ENCODE results near the gene PEX16. TPM values are rescaled to one million over a fixed set of nuclear protein-coding genes. Genes with fewer than 3 reads are reported as not detected.

The PEX16 gene
- total RNA-seq, 2 experiments from 2014 or later = 56.3 to 62.0 TPM

GRCh38 chr11:45934580-45935318, 17.1 kb upstream of the PEX16 start:
- peaks cover 60% of the 10 kb centered on the region for H3K36me3 ChIP-seq (ENCODE audit: insufficient read depth, low read length)
- peaks cover 26% of the 10 kb centered on the region for H3K4me1 ChIP-seq (ENCODE audit: insufficient read depth, low read length)
- no peaks in the 10 kb centered on the region for H3K9me3 Mint-ChIP-seq
- H3K4me1 Mint-ChIP-seq (ENCODE audit: low read depth) = peaks cover 22% of the 10 kb centered on the region
- ChIA-PET CTCF (no interaction called here), POLR2A (no interaction called here)
- H3K27ac ChIP-seq (ENCODE audit: low read depth in 1 of 2, low read length in 2 of 2) = no peak overlapping the region
- intact Hi-C loops (cut with DNase I, micrococcal nuclease) = no loop called here
- H3K4me3 ChIP-seq (ENCODE audit: low read length) = no peak overlapping the region
- H3K27me3 ChIP-seq (ENCODE audit: control insufficient read depth in 1 of 2, insufficient read depth in 2 of 2, low read length in 2 of 2) = no peaks in the 10 kb centered on the region
- H3K27ac Mint-ChIP-seq = no peak overlapping the region
- H3K36me3 Mint-ChIP-seq (ENCODE audit: low read depth) = peaks cover 67% of the 10 kb centered on the region
- TF ChIP-seq CTCF (IDR thresholded peaks at IDR 0.05) = no peak
- DNase-seq = no peak
- H3K9me3 ChIP-seq (ENCODE audit: control insufficient read depth in 1 of 2, insufficient read depth in 1 of 2, low read length in 2 of 2) = no peaks in the 10 kb centered on the region
- H3K4me3 Mint-ChIP-seq = no peak overlapping the region
- ATAC-seq (ENCODE audit: poor library complexity) = no peak
- H3K27me3 Mint-ChIP-seq = no peaks in the 10 kb centered on the region

- ChIA-PET POLR2A (no interaction called here), CTCF (no interaction called here)
- Histone ChIP-seq H3K9me3 (ENCODE audit: control insufficient read depth in 1 of 2, insufficient read depth in 1 of 2, low read length in 2 of 2) (no peaks in the 10 kb centered on the region), H3K27ac (ENCODE audit: low read depth in 1 of 2, low read length in 2 of 2) (no peak overlapping the region), H3K4me3 (ENCODE audit: low read length) (no peak overlapping the region), H3K27me3 (ENCODE audit: control insufficient read depth in 1 of 2, insufficient read depth in 2 of 2, low read length in 2 of 2) (no peaks in the 10 kb centered on the region), H3K4me1 (ENCODE audit: insufficient read depth, low read length) (peaks cover 33% of the 10 kb centered on the region), H3K36me3 (ENCODE audit: insufficient read depth, low read length) (peaks cover 60% of the 10 kb centered on the region)
- no peak overlapping the region for H3K27ac Mint-ChIP-seq
- no peak for TF ChIP-seq CTCF (IDR thresholded peaks at IDR 0.05)
- ATAC-seq (ENCODE audit: poor library complexity) (no peak), DNase-seq (no peak)
- H3K36me3 Mint-ChIP-seq (ENCODE audit: low read depth) = peaks cover 67% of the 10 kb centered on the region
- H3K4me3 Mint-ChIP-seq = no peak overlapping the region
- no peaks in the 10 kb centered on the region for H3K9me3 Mint-ChIP-seq
- peaks cover 25% of the 10 kb centered on the region for H3K4me1 Mint-ChIP-seq (ENCODE audit: low read depth)
- intact Hi-C loops (cut with DNase I, micrococcal nuclease) = no loop called here
- H3K27me3 Mint-ChIP-seq = no peaks in the 10 kb centered on the region
Observed at GRCh38 chr11:45933846-45934579, 16.3 kb upstream of the PEX16 start.

GRCh38 chr11:45933131-45933831, 15.6 kb upstream of the PEX16 start:
- ChIA-PET CTCF (no interaction called here), POLR2A (interaction anchor here (1.5 kb wide), 1 partner anchor 16 kb away, joined by 3 read pairs; the partner anchor contains the start of gene PEX16)
- H3K4me3 ChIP-seq (ENCODE audit: low read length) = no peak overlapping the region
- Mint-ChIP-seq H3K9me3 (no peaks in the 10 kb centered on the region), H3K36me3 (ENCODE audit: low read depth) (peaks cover 63% of the 10 kb centered on the region), H3K4me3 (no peak overlapping the region), H3K4me1 (ENCODE audit: low read depth) (peaks cover 25% of the 10 kb centered on the region), H3K27ac (no peak overlapping the region), H3K27me3 (no peaks in the 10 kb centered on the region)
- no peaks in the 10 kb centered on the region for H3K27me3 ChIP-seq (ENCODE audit: control insufficient read depth in 1 of 2, insufficient read depth in 2 of 2, low read length in 2 of 2)
- ATAC-seq (ENCODE audit: poor library complexity) = no peak
- no peak for TF ChIP-seq CTCF (IDR thresholded peaks at IDR 0.05)
- no peaks in the 10 kb centered on the region for H3K9me3 ChIP-seq (ENCODE audit: control insufficient read depth in 1 of 2, insufficient read depth in 1 of 2, low read length in 2 of 2)
- H3K36me3 ChIP-seq (ENCODE audit: insufficient read depth, low read length) = peaks cover 57% of the 10 kb centered on the region
- H3K4me1 ChIP-seq (ENCODE audit: insufficient read depth, low read length) = peaks cover 36% of the 10 kb centered on the region
- H3K27ac ChIP-seq (ENCODE audit: low read depth in 1 of 2, low read length in 2 of 2) = no peak overlapping the region
- DNase-seq = peak in 3 of 14 experiments; percentile 21 to 26 (median 22)
- intact Hi-C loops (cut with DNase I, micrococcal nuclease) = no loop called here
